Activated T-cell treated with anti-CD3 and anti-CD28 coated beads, Interleukin-2, amount 50 U/mL, for 4 hours (primary cell): ENCODE measurements around the gene C1orf216. TPM values are rescaled to one million over a fixed set of nuclear protein-coding genes. Genes with fewer than 3 reads are reported as not detected.

Experiments used
- ATAC-seq, 2 donors: fragments of 200-7000 bp; cut with Tn5 transposase; one replicate each; pipeline ENCODE4 v1.10.0; 2021
- DNase-seq: peaks from one replicate; pipeline ENCODE4 v3.0.0-alpha.2; 2020
- H3K27me3 Mint-ChIP-seq: one replicate; pipeline ENCODE4 v1.8.0; 2021; ENCODE audit warnings: low read depth, mixed read lengths
- H3K36me3 Mint-ChIP-seq: one replicate; pipeline ENCODE4 v1.8.0; 2022; ENCODE audit warnings: mixed read lengths; ENCODE audit not compliant: insufficient read depth
- H3K4me1 Mint-ChIP-seq: one replicate; pipeline ENCODE4 v1.8.0; 2021; ENCODE audit warnings: low read depth, mixed read lengths
- H3K4me3 Mint-ChIP-seq: one replicate; pipeline ENCODE4 v1.8.0; 2021; ENCODE audit warnings: mild to moderate bottlenecking, moderate library complexity, mixed read lengths
- H3K9me3 Mint-ChIP-seq: one replicate; pipeline ENCODE4 v1.8.0; 2021; ENCODE audit warnings: mixed read lengths
- total RNA-seq, 3 donors: library from RNA; stranded (reverse); gene quantifications; one replicate each; pipeline ENCODE4 v1.2.1, GENCODE V29; 2021

The C1orf216 gene
- 10 to 100 TPM; 19.5 to 20.6 (median 19.9) TPM for total RNA-seq

- DNase-seq (peak; percentile 78), ATAC-seq (peak; percentile 88 to 90)
- Mint-ChIP-seq H3K4me3 (peak within 1 kb of the TSS; percentile 92), H3K27me3 (no peaks in the 10 kb centered on the region), H3K4me1 (peaks cover 29% of the 10 kb centered on the region), H3K9me3 (no peaks in the 10 kb centered on the region), H3K36me3 (peaks cover 13% of the 10 kb centered on the region)
Measured at GRCh38 chr1:35718492-35719336, at the start of gene C1orf216. TSS of gene C1orf216 (minus strand) at chr1:35718884. CDS start at chr1:35716321, 2,563 bp downstream.

- peaks cover 6% of the 10 kb centered on the region for H3K4me1 Mint-ChIP-seq
- H3K4me3 Mint-ChIP-seq: no peak overlapping the region
- no peaks in the 10 kb centered on the region for H3K9me3 Mint-ChIP-seq
- H3K27me3 Mint-ChIP-seq: no peaks in the 10 kb centered on the region
- ATAC-seq (no peak), DNase-seq (no peak)
- H3K36me3 Mint-ChIP-seq: peaks cover 5% of the 10 kb centered on the region
Measured at GRCh38 chr1:35764283-35764682, 45.6 kb upstream of the C1orf216 start.

- H3K27me3 Mint-ChIP-seq: no peaks in the 10 kb centered on the region
- no peak overlapping the region for H3K4me3 Mint-ChIP-seq
- no peak for ATAC-seq
- H3K9me3 Mint-ChIP-seq: no peaks in the 10 kb centered on the region
- H3K4me1 Mint-ChIP-seq: peaks cover 2% of the 10 kb centered on the region
- DNase-seq: no peak
- peaks cover 7% of the 10 kb centered on the region for H3K36me3 Mint-ChIP-seq
Measured at GRCh38 chr1:35763201-35763600, 44.5 kb upstream of the C1orf216 start.

GRCh38 chr1:35762141-35762540 lies 43.5 kb upstream of the C1orf216 start:
- H3K4me3 Mint-ChIP-seq: no peak overlapping the region
- no peaks in the 10 kb centered on the region for H3K9me3 Mint-ChIP-seq
- DNase-seq: no peak
- no peaks in the 10 kb centered on the region for H3K27me3 Mint-ChIP-seq
- H3K36me3 Mint-ChIP-seq: peaks cover 7% of the 10 kb centered on the region
- peaks cover 2% of the 10 kb centered on the region for H3K4me1 Mint-ChIP-seq
- ATAC-seq: no peak

- Mint-ChIP-seq H3K4me3 (no peak overlapping the region), H3K4me1 (peaks cover 3% of the 10 kb centered on the region), H3K27me3 (no peaks in the 10 kb centered on the region), H3K9me3 (no peaks in the 10 kb centered on the region), H3K36me3 (peaks cover 9% of the 10 kb centered on the region)
- ATAC-seq (no peak), DNase-seq (no peak)
Measured at GRCh38 chr1:35756064-35756463, 37.4 kb upstream of the C1orf216 start.

GRCh38 chr1:35753626-35754260 lies 35.1 kb upstream of the C1orf216 start:
- DNase-seq: no peak
- Mint-ChIP-seq H3K36me3 (peaks cover 4% of the 10 kb centered on the region), H3K4me1 (peaks cover 3% of the 10 kb centered on the region), H3K4me3 (no peak overlapping the region), H3K27me3 (no peaks in the 10 kb centered on the region), H3K9me3 (no peaks in the 10 kb centered on the region)
- no peak for ATAC-seq

GRCh38 chr1:35748326-35748725 lies 29.6 kb upstream of the C1orf216 start:
- H3K27me3 Mint-ChIP-seq: no peaks in the 10 kb centered on the region
- H3K4me1 Mint-ChIP-seq: no peaks in the 10 kb centered on the region
- no peaks in the 10 kb centered on the region for H3K9me3 Mint-ChIP-seq
- ATAC-seq (no peak), DNase-seq (no peak)
- H3K4me3 Mint-ChIP-seq: no peak overlapping the region
- H3K36me3 Mint-ChIP-seq: peaks cover 7% of the 10 kb centered on the region

- Mint-ChIP-seq H3K9me3 (no peaks in the 10 kb centered on the region), H3K27me3 (no peaks in the 10 kb centered on the region), H3K36me3 (peaks cover 5% of the 10 kb centered on the region), H3K4me1 (no peaks in the 10 kb centered on the region), H3K4me3 (no peak overlapping the region)
- DNase-seq (no peak), ATAC-seq (no peak)
Measured at GRCh38 chr1:35745124-35745730, 26.5 kb upstream of the C1orf216 start.

GRCh38 chr1:35737120-35737519 lies 18.4 kb upstream of the C1orf216 start:
- H3K27me3 Mint-ChIP-seq: no peaks in the 10 kb centered on the region
- no peaks in the 10 kb centered on the region for H3K4me1 Mint-ChIP-seq
- ATAC-seq: no peak

GRCh38 chr1:35727434-35728040 lies 8.9 kb upstream of the C1orf216 start:
- Mint-ChIP-seq H3K4me3 (no peak overlapping the region), H3K4me1 (peaks cover 2% of the 10 kb centered on the region), H3K9me3 (no peaks in the 10 kb centered on the region), H3K36me3 (no peaks in the 10 kb centered on the region), H3K27me3 (no peaks in the 10 kb centered on the region)
- DNase-seq (no peak), ATAC-seq (no peak)

More at GRCh38 chr1:35737120-35737519, 18.4 kb upstream of the C1orf216 start:
- no peak for DNase-seq
- H3K4me3 Mint-ChIP-seq: no peak overlapping the region
- no peaks in the 10 kb centered on the region for H3K9me3 Mint-ChIP-seq
- H3K36me3 Mint-ChIP-seq: peaks cover 6% of the 10 kb centered on the region

GRCh38 chr1:35726450-35727433 lies 8.1 kb upstream of the C1orf216 start:
- DNase-seq (peak; percentile 47), ATAC-seq (peak; percentile 90 to 93)
- no peak overlapping the region for H3K4me3 Mint-ChIP-seq
- H3K36me3 Mint-ChIP-seq: no peaks in the 10 kb centered on the region
- no peaks in the 10 kb centered on the region for H3K27me3 Mint-ChIP-seq
- peaks cover 2% of the 10 kb centered on the region for H3K4me1 Mint-ChIP-seq
- H3K9me3 Mint-ChIP-seq: no peaks in the 10 kb centered on the region

- Mint-ChIP-seq H3K27me3 (no peaks in the 10 kb centered on the region), H3K4me1 (peaks cover 2% of the 10 kb centered on the region), H3K36me3 (no peaks in the 10 kb centered on the region), H3K4me3 (no peak overlapping the region), H3K9me3 (no peaks in the 10 kb centered on the region)
- DNase-seq (no peak), ATAC-seq (no peak)
Measured at GRCh38 chr1:35725596-35725995, 6.9 kb upstream of the C1orf216 start.

GRCh38 chr1:35717911-35718476 lies 690 bp downstream of the C1orf216 start:
- Mint-ChIP-seq H3K36me3 (peaks cover 16% of the 10 kb centered on the region), H3K27me3 (no peaks in the 10 kb centered on the region), H3K4me1 (peaks cover 29% of the 10 kb centered on the region), H3K4me3 (peak overlapping the region; percentile 92), H3K9me3 (no peaks in the 10 kb centered on the region)
- ATAC-seq (no peak), DNase-seq (no peak)
